Measurements from ENCODE around the gene FAM227B. TPM values are rescaled to one million over a fixed set of nuclear protein-coding genes. Genes with fewer than 3 reads are reported as not detected.
"Not testable (repeated sequence)": the region's sequence is repeated elsewhere in the genome, so short reads cannot be mapped to it uniquely, and the experiment has no call there.

Gene FAM227B
- total RNA-seq (19.9 TPM), polyA plus RNA-seq (11.9 TPM)

GRCh38 chr15:49620658-49621368 is at the start of gene FAM227B, which contains the start of gene DTWD1:
FAM227B (minus strand) TSS chr15:49620818; CDS start chr15:49615171, 5,647 bp downstream.
DTWD1 (plus strand) TSS chr15:49621048; CDS start chr15:49625168, 4,120 bp downstream.
- under 1% methylated on average over 59 of the region's 59 CpGs for WGBS
- Histone ChIP-seq H3K4me1 (ENCODE audit: insufficient read depth) (no peaks in the 10 kb centered on the region), H3K4me3 (ENCODE audit: low read depth, low read length) (peak within 1 kb of the TSS; percentile 59), H3K36me3 (ENCODE audit: insufficient read depth) (no peaks in the 10 kb centered on the region), H3K27ac (ENCODE audit: low read depth) (peak within 1 kb of the TSS; percentile 88)
- peak; percentile 90 for DNase-seq (ENCODE audit: extremely low spot score)

- WGBS, result 83% methylated on average over 1 of the region's 1 CpG
- Histone ChIP-seq H3K27ac (ENCODE audit: low read depth) (no peak overlapping the region), H3K36me3 (ENCODE audit: insufficient read depth) (no peaks in the 10 kb centered on the region), H3K4me1 (ENCODE audit: insufficient read depth) (no peaks in the 10 kb centered on the region), H3K4me3 (ENCODE audit: low read depth, low read length) (no peak overlapping the region)
- DNase-seq (ENCODE audit: extremely low spot score), result no peak
Observed at GRCh38 chr15:49669288-49669687, 48.7 kb upstream of the FAM227B start.

- 91% methylated on average over 3 of the region's 3 CpGs for WGBS
- not testable (repeated sequence) for H3K27ac ChIP-seq (ENCODE audit: low read depth); H3K4me3 ChIP-seq (ENCODE audit: low read depth, low read length); H3K36me3 ChIP-seq (ENCODE audit: insufficient read depth); DNase-seq (ENCODE audit: extremely low spot score); H3K4me1 ChIP-seq (ENCODE audit: insufficient read depth)
Observed at GRCh38 chr15:49666486-49666885, 45.9 kb upstream of the FAM227B start.

- 43% methylated on average over 1 of the region's 1 CpG for WGBS
- no peaks in the 10 kb centered on the region for H3K4me1 ChIP-seq (ENCODE audit: insufficient read depth)
- H3K27ac ChIP-seq (ENCODE audit: low read depth), result no peak overlapping the region
- no peak overlapping the region for H3K4me3 ChIP-seq (ENCODE audit: low read depth, low read length)
- DNase-seq (ENCODE audit: extremely low spot score), result no peak
- H3K36me3 ChIP-seq (ENCODE audit: insufficient read depth), result no peaks in the 10 kb centered on the region
Observed at GRCh38 chr15:49664716-49665115, 44.1 kb upstream of the FAM227B start.

GRCh38 chr15:49656734-49657133 is 36.1 kb upstream of the FAM227B start:
- no peaks in the 10 kb centered on the region for H3K4me1 ChIP-seq (ENCODE audit: insufficient read depth)
- WGBS, result 96% methylated on average over 1 of the region's 1 CpG
- no peaks in the 10 kb centered on the region for H3K36me3 ChIP-seq (ENCODE audit: insufficient read depth)
- H3K27ac ChIP-seq (ENCODE audit: low read depth), result no peak overlapping the region
- H3K4me3 ChIP-seq (ENCODE audit: low read depth, low read length), result no peak overlapping the region
- no peak for DNase-seq (ENCODE audit: extremely low spot score)

- H3K4me1 ChIP-seq (ENCODE audit: insufficient read depth), result no peaks in the 10 kb centered on the region
- no peaks in the 10 kb centered on the region for H3K36me3 ChIP-seq (ENCODE audit: insufficient read depth)
- DNase-seq (ENCODE audit: extremely low spot score), result no peak
- 47% methylated on average over 1 of the region's 1 CpG for WGBS
- H3K27ac ChIP-seq (ENCODE audit: low read depth), result no peak overlapping the region
- no peak overlapping the region for H3K4me3 ChIP-seq (ENCODE audit: low read depth, low read length)
Observed at GRCh38 chr15:49652922-49653321, 32.3 kb upstream of the FAM227B start.

GRCh38 chr15:49650676-49651075 is 30.1 kb upstream of the FAM227B start:
- no peak overlapping the region for H3K4me3 ChIP-seq (ENCODE audit: low read depth, low read length)
- H3K4me1 ChIP-seq (ENCODE audit: insufficient read depth), result no peaks in the 10 kb centered on the region
- no peak overlapping the region for H3K27ac ChIP-seq (ENCODE audit: low read depth)
- 76% methylated on average over 2 of the region's 2 CpGs for WGBS
- no peaks in the 10 kb centered on the region for H3K36me3 ChIP-seq (ENCODE audit: insufficient read depth)
- DNase-seq (ENCODE audit: extremely low spot score), result no peak

- Histone ChIP-seq H3K27ac (ENCODE audit: low read depth) (no peak overlapping the region), H3K4me3 (ENCODE audit: low read depth, low read length) (no peak overlapping the region), H3K36me3 (ENCODE audit: insufficient read depth) (no peaks in the 10 kb centered on the region), H3K4me1 (ENCODE audit: insufficient read depth) (no peaks in the 10 kb centered on the region)
- no peak for DNase-seq (ENCODE audit: extremely low spot score)
- WGBS, result 96% methylated on average over 1 of the region's 1 CpG
Observed at GRCh38 chr15:49649987-49650386, 29.4 kb upstream of the FAM227B start.

- no peak for DNase-seq (ENCODE audit: extremely low spot score)
- Histone ChIP-seq H3K4me1 (ENCODE audit: insufficient read depth) (no peaks in the 10 kb centered on the region), H3K27ac (ENCODE audit: low read depth) (no peak overlapping the region), H3K36me3 (ENCODE audit: insufficient read depth) (peaks cover 2% of the 10 kb centered on the region), H3K4me3 (ENCODE audit: low read depth, low read length) (no peak overlapping the region)
- WGBS, result 72% methylated on average over 2 of the region's 2 CpGs
Observed at GRCh38 chr15:49646891-49647290, 26.3 kb upstream of the FAM227B start.

- no peak for DNase-seq (ENCODE audit: extremely low spot score)
- Histone ChIP-seq H3K4me3 (ENCODE audit: low read depth, low read length) (no peak overlapping the region), H3K36me3 (ENCODE audit: insufficient read depth) (peaks cover 2% of the 10 kb centered on the region), H3K27ac (ENCODE audit: low read depth) (no peak overlapping the region), H3K4me1 (ENCODE audit: insufficient read depth) (no peaks in the 10 kb centered on the region)
Observed at GRCh38 chr15:49645941-49646340, 25.3 kb upstream of the FAM227B start.

GRCh38 chr15:49645277-49645676 is 24.7 kb upstream of the FAM227B start:
- no peak overlapping the region for H3K27ac ChIP-seq (ENCODE audit: low read depth)
- no peak overlapping the region for H3K4me3 ChIP-seq (ENCODE audit: low read depth, low read length)
- DNase-seq (ENCODE audit: extremely low spot score), result no peak

GRCh38 chr15:49644364-49644794 is 23.8 kb upstream of the FAM227B start:
- peaks cover 2% of the 10 kb centered on the region for H3K36me3 ChIP-seq (ENCODE audit: insufficient read depth)
- no peak overlapping the region for H3K27ac ChIP-seq (ENCODE audit: low read depth)
- DNase-seq (ENCODE audit: extremely low spot score), result no peak
- H3K4me1 ChIP-seq (ENCODE audit: insufficient read depth), result no peaks in the 10 kb centered on the region
- H3K4me3 ChIP-seq (ENCODE audit: low read depth, low read length), result no peak overlapping the region
- 100% methylated on average over 1 of the region's 1 CpG for WGBS

More at GRCh38 chr15:49645277-49645676, 24.7 kb upstream of the FAM227B start:
- Histone ChIP-seq H3K4me1 (ENCODE audit: insufficient read depth) (no peaks in the 10 kb centered on the region), H3K36me3 (ENCODE audit: insufficient read depth) (peaks cover 2% of the 10 kb centered on the region)

- WGBS, result 52% methylated on average over 4 of the region's 4 CpGs
- DNase-seq (ENCODE audit: extremely low spot score), result no peak
- Histone ChIP-seq H3K4me1 (ENCODE audit: insufficient read depth) (no peaks in the 10 kb centered on the region), H3K36me3 (ENCODE audit: insufficient read depth) (no peaks in the 10 kb centered on the region), H3K27ac (ENCODE audit: low read depth) (no peak overlapping the region), H3K4me3 (ENCODE audit: low read depth, low read length) (no peak overlapping the region)
Observed at GRCh38 chr15:49637857-49638256, 17.2 kb upstream of the FAM227B start.

GRCh38 chr15:49628379-49628778 is 7.8 kb upstream of the FAM227B start:
- 60% methylated on average over 2 of the region's 2 CpGs for WGBS
- DNase-seq (ENCODE audit: extremely low spot score), result no peak
- Histone ChIP-seq H3K4me1 (ENCODE audit: insufficient read depth) (no peaks in the 10 kb centered on the region), H3K27ac (ENCODE audit: low read depth) (no peak overlapping the region), H3K4me3 (ENCODE audit: low read depth, low read length) (no peak overlapping the region), H3K36me3 (ENCODE audit: insufficient read depth) (no peaks in the 10 kb centered on the region)

Data from urinary bladder (tissue), 4 donors.